Suprapubic skin (tissue), 4 donors: ENCODE measurements around the gene TRPV2. TPM values are rescaled to one million over a fixed set of nuclear protein-coding genes. Genes with fewer than 3 reads are reported as not detected.

Source experiments
- DNase-seq, 2 donors: peaks; one replicate each; pipeline ENCODE4 v3.0.0-alpha.2; 2019; ENCODE audit warnings: low spot score in 2 of 2
- H3K27ac ChIP-seq: fragments of 200-600 bp; sonication (generic); one replicate; pipeline ENCODE4 v1.5.1; 2019
- H3K27me3 ChIP-seq: fragments of 200-600 bp; sonication (generic); one replicate; pipeline ENCODE4 v1.5.1; 2019
- H3K36me3 ChIP-seq: fragments of 200-600 bp; sonication (generic); one replicate; pipeline ENCODE4 v1.5.1; 2019
- H3K4me1 ChIP-seq: fragments of 200-600 bp; sonication (generic); one replicate; pipeline ENCODE4 v1.5.1; 2019
- H3K4me3 ChIP-seq: fragments of 200-600 bp; sonication (generic); one replicate; pipeline ENCODE4 v1.5.1; 2019; ENCODE audit warnings: mild to moderate bottlenecking
- H3K9me3 ChIP-seq: fragments of 200-600 bp; sonication (generic); one replicate; pipeline ENCODE4 v1.5.1; 2019
- CTCF ChIP-seq, 2 donors: fragments of 200-600 bp in 1 of 2; fragments of 450-650 bp in 1 of 2; sonication (generic) in 1 of 2; IDR thresholded peaks; one replicate each; pipeline ENCODE4 v1.5.1; 2016 to 2019; ENCODE audit warnings: antibody characterized with exemption in 2 of 2, mild to moderate bottlenecking in 1 of 2, moderate library complexity in 1 of 2
- EP300 ChIP-seq: sonication (generic); formaldehyde crosslinking; IDR thresholded peaks from one replicate; pipeline ENCODE4 v1.6.1; 2017; ENCODE audit warnings: antibody characterized with exemption
- POLR2A ChIP-seq, 2 donors: fragments of 450-650 bp; IDR thresholded peaks; one replicate each; pipeline ENCODE4 v1.6.1; 2017; ENCODE audit warnings: antibody characterized with exemption in 2 of 2, mild to moderate bottlenecking in 2 of 2, moderate library complexity in 2 of 2
- POLR2AphosphoS5 ChIP-seq, 3 donors: sonication (generic); formaldehyde crosslinking; IDR thresholded peaks; one replicate each; pipeline ENCODE4 v1.6.1; 2017; ENCODE audit warnings: antibody characterized with exemption in 3 of 3
- WGBS: methylation state at CpG from one replicate; pipeline ENCODE4 v1.1.5; 2018; 5-methylcytosine and 5-hydroxymethylcytosine counted together
- total RNA-seq, 4 donors: library from RNA; depleted of rRNA; stranded (reverse); fragments of >200 nt; gene quantifications; one replicate each; pipeline ENCODE4 v1.1.0, GENCODE V29; 2016

The TRPV2 gene
- total RNA-seq, 4 donors from 2014 or later: 3.0 to 13.9 (median 7.9) TPM

- peaks cover 41% of the 10 kb centered on the region for H3K4me1 ChIP-seq
- H3K27ac ChIP-seq: no peak overlapping the region
- no peaks in the 10 kb centered on the region for H3K27me3 ChIP-seq
- TF ChIP-seq EP300: no peak
- TF ChIP-seq CTCF (IDR thresholded peaks at IDR 0.05): no peak
- no peak for TF ChIP-seq POLR2AphosphoS5 (IDR thresholded peaks at IDR 0.05)
- no peak for TF ChIP-seq POLR2A (IDR thresholded peaks at IDR 0.05)
- 87% methylated on average over 13 of the region's 27 CpGs for WGBS
- H3K36me3 ChIP-seq: peaks cover 65% of the 10 kb centered on the region
- H3K9me3 ChIP-seq: no peaks in the 10 kb centered on the region
- H3K4me3 ChIP-seq: no peak overlapping the region
- no peak for DNase-seq
Observed at GRCh38 chr17:16443511-16444257, 28.3 kb downstream of the TRPV2 start.

GRCh38 chr17:16444258-16444886, 29.0 kb downstream of the TRPV2 start:
- no peak overlapping the region for H3K4me3 ChIP-seq
- DNase-seq: no peak
- peaks cover 43% of the 10 kb centered on the region for H3K4me1 ChIP-seq
- TF ChIP-seq EP300 (no peak), CTCF (IDR thresholded peaks at IDR 0.05) (no peak), POLR2A (IDR thresholded peaks at IDR 0.05) (no peak), POLR2AphosphoS5 (IDR thresholded peaks at IDR 0.05) (no peak)
- no peak overlapping the region for H3K27ac ChIP-seq
- WGBS: 91% methylated on average over 6 of the region's 6 CpGs
- H3K9me3 ChIP-seq: no peaks in the 10 kb centered on the region
- peaks cover 72% of the 10 kb centered on the region for H3K36me3 ChIP-seq
- H3K27me3 ChIP-seq: no peaks in the 10 kb centered on the region

- no peak for DNase-seq
Observed at GRCh38 chr17:16446338-16446983, 31.1 kb downstream of the TRPV2 start.

GRCh38 chr17:16447676-16448075, 32.3 kb downstream of the TRPV2 start:
- Histone ChIP-seq H3K27ac (no peak overlapping the region), H3K4me3 (no peak overlapping the region), H3K4me1 (peaks cover 12% of the 10 kb centered on the region), H3K27me3 (no peaks in the 10 kb centered on the region), H3K9me3 (no peaks in the 10 kb centered on the region), H3K36me3 (peaks cover 59% of the 10 kb centered on the region)
- no peak for TF ChIP-seq EP300
- no peak for TF ChIP-seq POLR2A (IDR thresholded peaks at IDR 0.05)
- no peak for TF ChIP-seq POLR2AphosphoS5 (IDR thresholded peaks at IDR 0.05)
- TF ChIP-seq CTCF (IDR thresholded peaks at IDR 0.05): no peak
- WGBS: 71% methylated on average over 7 of the region's 8 CpGs
- DNase-seq: no peak

More at GRCh38 chr17:16446338-16446983, 31.1 kb downstream of the TRPV2 start:
- H3K36me3 ChIP-seq: peaks cover 71% of the 10 kb centered on the region
- peaks cover 25% of the 10 kb centered on the region for H3K4me1 ChIP-seq
- H3K27ac ChIP-seq: no peak overlapping the region
- H3K27me3 ChIP-seq: no peaks in the 10 kb centered on the region
- WGBS: 89% methylated on average over 10 of the region's 12 CpGs
- H3K4me3 ChIP-seq: no peak overlapping the region
- no peaks in the 10 kb centered on the region for H3K9me3 ChIP-seq
- TF ChIP-seq EP300: no peak
- TF ChIP-seq POLR2A (IDR thresholded peaks at IDR 0.05): no peak
- no peak for TF ChIP-seq CTCF (IDR thresholded peaks at IDR 0.05)
- no peak for TF ChIP-seq POLR2AphosphoS5 (IDR thresholded peaks at IDR 0.05)

- WGBS: 90% methylated on average over 6 of the region's 6 CpGs
- no peaks in the 10 kb centered on the region for H3K9me3 ChIP-seq
- peaks cover 51% of the 10 kb centered on the region for H3K36me3 ChIP-seq
- peaks cover 9% of the 10 kb centered on the region for H3K4me1 ChIP-seq
- H3K4me3 ChIP-seq: no peak overlapping the region
- TF ChIP-seq POLR2A (IDR thresholded peaks at IDR 0.05) (no peak), EP300 (no peak), POLR2AphosphoS5 (IDR thresholded peaks at IDR 0.05) (no peak), CTCF (IDR thresholded peaks at IDR 0.05) (no peak)
- no peak overlapping the region for H3K27ac ChIP-seq
- no peaks in the 10 kb centered on the region for H3K27me3 ChIP-seq
- DNase-seq: no peak
Observed at GRCh38 chr17:16448490-16448889, 33.1 kb downstream of the TRPV2 start.
